Keratinocyte (primary cell): ENCODE measurements around the gene ENTPD2. TPM values are rescaled to one million over a fixed set of nuclear protein-coding genes. Genes with fewer than 3 reads are reported as not detected.

Source experiments
- DNase-seq: peaks from one replicate; pipeline ENCODE4 v3.0.0-alpha.2; 2011; ENCODE audit warnings: low read depth, missing footprints, low spot score
- FAIRE-seq: peaks from 2 replicates; lab custom pipeline; 2011; peaks lifted over from hg19 to GRCh38; lab: Jason Lieb, UNC
- H2AFZ ChIP-seq: 2 replicates; pipeline ENCODE4 v1.6.0; 2012; ENCODE audit warnings: low read length, control low read depth, inconsistent platforms; ENCODE audit not compliant: control insufficient read depth
- H3K27ac ChIP-seq: 2 replicates; pipeline ENCODE4 v1.5.1; 2011; ENCODE audit warnings: low read length; ENCODE audit not compliant: control insufficient read depth, insufficient read depth
- H3K27me3 ChIP-seq: 3 replicates; pipeline ENCODE4 v1.6.0; 2011; ENCODE audit warnings: low read length; ENCODE audit not compliant: control insufficient read depth, insufficient read depth; ENCODE audit errors: extremely low read depth
- H3K36me3 ChIP-seq, 2 experiments: 2 replicates in 1 of 2; 3 replicates in 1 of 2; pipeline ENCODE4 v1.5.1; 2011; ENCODE audit warnings: low read length in 2 of 2, mild to moderate bottlenecking in 1 of 2; ENCODE audit not compliant: control insufficient read depth in 2 of 2, insufficient read depth in 2 of 2; ENCODE audit errors: extremely low read depth in 1 of 2
- H3K4me1 ChIP-seq: 3 replicates; pipeline ENCODE4 v1.5.1; 2011; ENCODE audit warnings: low read length; ENCODE audit not compliant: control insufficient read depth, insufficient read depth; ENCODE audit errors: extremely low read depth
- H3K4me2 ChIP-seq: 3 replicates; pipeline ENCODE4 v1.6.0; 2011; ENCODE audit warnings: low read depth, low read length; ENCODE audit not compliant: control insufficient read depth, insufficient read depth; ENCODE audit errors: extremely low read depth
- H3K4me3 ChIP-seq, 3 experiments: fragments of 200-600 bp in 1 of 3; sonication (generic) in 1 of 3; 2 replicates in 2 of 3; 3 replicates in 1 of 3; pipeline ENCODE4 v1.5.1; 2011 to 2016; ENCODE audit warnings: low read length in 3 of 3, mild to moderate bottlenecking in 3 of 3, control low read depth in 2 of 3, inconsistent platforms in 1 of 3, low read depth in 1 of 3, mixed read lengths in 1 of 3, mixed run types in 1 of 3, moderate library complexity in 1 of 3; ENCODE audit not compliant: control insufficient read depth in 2 of 3, insufficient read depth in 2 of 3; ENCODE audit errors: extremely low read depth in 1 of 3
- H3K79me2 ChIP-seq: 2 replicates; pipeline ENCODE4 v1.6.0; 2012; ENCODE audit warnings: low read length; ENCODE audit not compliant: control insufficient read depth, insufficient read depth
- H3K9ac ChIP-seq: 3 replicates; pipeline ENCODE4 v1.6.0; 2011; ENCODE audit warnings: low read length; ENCODE audit not compliant: control insufficient read depth, insufficient read depth; ENCODE audit errors: extremely low read depth
- H3K9me1 ChIP-seq: 3 replicates; pipeline ENCODE4 v1.6.0; 2011; ENCODE audit warnings: low read length; ENCODE audit not compliant: control insufficient read depth, insufficient read depth; ENCODE audit errors: extremely low read depth
- H3K9me3 ChIP-seq: 2 replicates; pipeline ENCODE4 v1.5.1; 2012; ENCODE audit warnings: low read depth, low read length; ENCODE audit not compliant: control insufficient read depth
- H4K20me1 ChIP-seq: 3 replicates; pipeline ENCODE4 v1.6.0; 2011; ENCODE audit warnings: low read length; ENCODE audit not compliant: control insufficient read depth, insufficient read depth; ENCODE audit errors: extremely low read depth
- CTCF ChIP-seq, 3 experiments: IDR thresholded peaks in 1 of 3; conservative IDR thresholded peaks in 1 of 3; optimal IDR thresholded peaks in 1 of 3; 2 replicates in 2 of 3; 3 replicates in 1 of 3; pipeline versions ENCODE3 to v1.5.1; 2011; ENCODE audit warnings: low read length in 3 of 3, mild to moderate bottlenecking in 3 of 3, moderate library complexity in 2 of 3, control low read depth in 1 of 3, inconsistent platforms in 1 of 3; ENCODE audit not compliant: insufficient read depth in 2 of 3; ENCODE audit errors: extremely low read depth in 1 of 3
- EZH2 ChIP-seq: IDR thresholded peaks from one replicate; pipeline ENCODE4 v1.6.1; 2012; ENCODE audit warnings: inconsistent platforms, mild to moderate bottlenecking, low read length, moderate library complexity
- dilution Hi-C: fragments of 300-500 bp; cut with MboI; formaldehyde crosslinking; loops from one replicate; pipeline ENCODE4 v1.7.0; 2020; ENCODE audit warnings: low sequenced_read_pairs; ENCODE audit not compliant: extremely low pct_ligation_motif_present
- polyA plus RNA-seq, 5 experiments: library from polyadenylated mRNA; depleted of rRNA in 3 of 5; stranded (reverse) in 3 of 5; stranded (forward) in 1 of 5; unstranded in 1 of 5; fragments of >200 nt; gene quantifications; 1 replicate in 1 of 5; 2 replicates in 3 of 5; 3 replicates in 1 of 5; pipeline versions ENCODE4 v1.2.1 to v1.2.3, GENCODE V29; 2011 to 2012; ENCODE audit warnings: missing spikeins in 2 of 5, low read depth in 1 of 5, low replicate concordance in 1 of 5

Gene ENTPD2
- polyA plus RNA-seq, 1 donor (not counting 4 experiments of a cell fraction or from before 2014, with no cell fraction given): 0.52 TPM

GRCh38 chr9:137048655-137049543 lies 5.0 kb downstream of the ENTPD2 start:
- Histone ChIP-seq H3K9ac (no peak overlapping the region), H3K9me3 (no peaks in the 10 kb centered on the region), H3K27ac (no peak overlapping the region), H3K27me3 (peaks cover 27% of the 10 kb centered on the region), H3K4me1 (peaks cover 11% of the 10 kb centered on the region), H3K36me3 (no peaks in the 10 kb centered on the region), H2AFZ (no peak overlapping the region), H4K20me1 (peaks cover 13% of the 10 kb centered on the region), H3K4me2 (no peak overlapping the region), H3K79me2 (peaks cover 2% of the 10 kb centered on the region), H3K9me1 (no peaks in the 10 kb centered on the region), H3K4me3 (no peak overlapping the region)
- FAIRE-seq (no peak), DNase-seq (no peak)
- TF ChIP-seq CTCF (optimal IDR thresholded peaks at IDR 0.05 in 1 of 3, IDR thresholded peaks at IDR 0.05 in 1 of 3, conservative IDR thresholded peaks at IDR 0.05 in 1 of 3; ENCODE audit: extremely low read depth in 1 of 3, insufficient read depth in 2 of 3, low read length in 3 of 3) (no peak), EZH2 (no peak)
- dilution Hi-C loops: no loop called here

GRCh38 chr9:137046088-137046787 lies 7.6 kb downstream of the ENTPD2 start, which contains the start of gene NPDC1:
Gene NPDC1 (minus strand): TSS chr9:137046177. CDS start chr9:137045989, 188 bp downstream.
- no peak for DNase-seq
- peak within 1 kb of the TSS; percentile 22 for H3K9ac ChIP-seq

More at GRCh38 chr9:137046088-137046787, 7.6 kb downstream of the ENTPD2 start, which contains the start of gene NPDC1:
- Histone ChIP-seq H3K79me2 (peaks cover 2% of the 10 kb centered on the region), H3K4me3 (peak within 1 kb of the TSS; percentile 53 to 65 (median 63)), H3K27ac (no peak within 1 kb of the TSS), H3K9me3 (no peaks in the 10 kb centered on the region), H3K36me3 (no peaks in the 10 kb centered on the region), H3K9me1 (no peaks in the 10 kb centered on the region), H2AFZ (peak within 1 kb of the TSS; percentile 68), H4K20me1 (peaks cover 13% of the 10 kb centered on the region), H3K27me3 (peaks cover 29% of the 10 kb centered on the region), H3K4me1 (peaks cover 11% of the 10 kb centered on the region), H3K4me2 (peak within 1 kb of the TSS; percentile 82)
- dilution Hi-C loops: no loop called here
- TF ChIP-seq EZH2 (no peak), CTCF (optimal IDR thresholded peaks at IDR 0.05 in 1 of 3, IDR thresholded peaks at IDR 0.05 in 1 of 3, conservative IDR thresholded peaks at IDR 0.05 in 1 of 3; ENCODE audit: extremely low read depth in 1 of 3, insufficient read depth in 2 of 3, low read length in 3 of 3) (peak; percentile 85 to 97 (median 91))
- FAIRE-seq: no peak
